SKM-1 (cell line): ENCODE data around the gene KRTAP10-9.
"Not testable (repeated sequence)": the region's sequence is repeated elsewhere in the genome, so short reads cannot be mapped to it uniquely, and the experiment has no call there.

Experiments
- DNase-seq: peaks from one replicate; lab custom pipeline; 2025; ENCODE audit not compliant: unreplicated experiment; lab: John Stamatoyannopoulos, UW

Gene KRTAP10-9

GRCh38 chr21:44638506-44639330 lies 11.8 kb downstream of the KRTAP10-9 start:
- not testable (repeated sequence) for DNase-seq

- DNase-seq, result no peak
These were observed 12.4 kb downstream of the KRTAP10-9 start for GRCh38 chr21:44639331-44639655.

DNA sequence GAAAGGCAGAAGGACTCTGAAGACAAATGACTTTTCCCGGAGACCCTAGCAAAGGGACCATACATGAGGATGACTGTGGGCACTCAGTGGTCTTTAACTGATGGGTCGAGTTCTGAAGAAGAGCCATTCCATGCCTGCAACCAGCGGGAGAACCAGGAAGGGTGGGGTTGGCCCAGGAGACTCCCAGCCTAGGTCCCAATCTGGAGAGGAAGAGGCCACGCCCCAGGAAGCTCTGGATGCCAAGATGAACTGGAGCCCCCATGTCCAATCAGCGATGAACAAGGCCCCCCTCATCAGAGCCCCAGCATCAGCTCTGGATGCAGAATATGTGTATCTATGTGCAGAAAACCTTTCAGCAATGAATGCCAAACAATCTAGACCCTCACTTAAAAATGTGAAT lies 13.9 kb downstream of the KRTAP10-9 start:
- DNase-seq, result no peak

- no peak for DNase-seq
These were observed 16.9 kb downstream of the KRTAP10-9 start for GRCh38 chr21:44643741-44644310.

DNA sequence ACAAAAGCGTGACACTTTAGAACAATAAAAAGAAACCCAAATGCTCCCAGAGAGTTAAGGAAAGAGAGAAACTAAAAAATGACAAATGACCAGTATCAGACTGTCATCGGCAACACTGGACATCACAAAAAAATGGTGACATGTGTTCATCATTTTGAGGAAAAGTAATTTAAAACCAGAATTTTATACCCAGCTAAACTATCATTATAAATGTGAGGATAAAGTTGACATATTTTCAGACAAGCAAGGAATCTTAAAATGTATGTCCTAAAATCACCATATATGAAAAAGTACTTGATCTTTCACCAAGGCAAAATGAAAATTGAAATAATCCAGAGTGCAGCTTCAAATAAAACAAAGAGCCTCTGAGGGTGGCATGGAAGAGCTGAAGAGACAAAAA lies 18.0 kb downstream of the KRTAP10-9 start:
- no peak for DNase-seq

DNA sequence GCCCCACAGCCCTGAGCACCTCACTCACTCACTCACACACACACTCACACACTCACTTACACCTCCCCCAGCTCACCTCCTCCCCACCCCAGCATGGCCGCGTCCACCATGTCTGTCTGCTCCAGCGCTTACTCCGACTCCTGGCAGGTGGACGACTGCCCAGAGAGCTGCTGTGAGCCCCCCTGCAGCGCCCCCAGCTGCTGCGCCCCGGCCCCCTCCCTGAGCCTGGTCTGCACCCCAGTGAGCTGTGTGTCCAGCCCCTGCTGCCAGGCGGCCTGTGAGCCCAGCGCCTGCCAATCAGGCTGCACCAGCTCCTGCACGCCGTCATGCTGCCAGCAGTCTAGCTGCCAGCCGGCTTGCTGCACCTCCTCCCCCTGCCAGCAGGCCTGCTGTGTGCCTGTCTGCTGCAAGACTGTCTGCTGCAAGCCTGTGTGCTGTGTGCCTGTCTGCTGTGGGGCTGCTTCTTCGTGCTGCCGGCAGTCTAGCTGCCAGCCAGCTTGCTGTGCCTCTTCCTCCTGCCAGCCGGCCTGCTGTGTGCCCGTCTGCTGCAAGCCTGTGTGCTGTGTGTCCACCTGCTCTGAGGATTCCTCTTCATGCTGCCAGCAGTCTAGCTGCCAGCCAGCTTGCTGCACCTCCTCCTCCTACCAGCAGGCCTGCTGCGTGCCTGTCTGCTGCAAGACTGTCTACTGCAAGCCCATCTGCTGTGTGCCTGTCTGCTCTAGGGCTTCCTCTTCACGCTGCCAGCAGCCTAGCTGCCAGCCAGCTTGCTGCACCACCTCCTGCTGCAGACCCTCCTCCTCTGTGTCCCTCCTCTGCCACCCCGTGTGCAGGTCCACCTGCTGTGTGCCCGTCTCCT lies 19.7 kb downstream of the KRTAP10-9 start, which contains the start of gene KRTAP10-11:
Gene KRTAP10-11, plus strand, starts transcription at position 49 of the 856 bp plus-strand sequence. Its CDS starts 45 bp downstream, at position 94.
- DNase-seq, result not testable (repeated sequence)

DNA sequence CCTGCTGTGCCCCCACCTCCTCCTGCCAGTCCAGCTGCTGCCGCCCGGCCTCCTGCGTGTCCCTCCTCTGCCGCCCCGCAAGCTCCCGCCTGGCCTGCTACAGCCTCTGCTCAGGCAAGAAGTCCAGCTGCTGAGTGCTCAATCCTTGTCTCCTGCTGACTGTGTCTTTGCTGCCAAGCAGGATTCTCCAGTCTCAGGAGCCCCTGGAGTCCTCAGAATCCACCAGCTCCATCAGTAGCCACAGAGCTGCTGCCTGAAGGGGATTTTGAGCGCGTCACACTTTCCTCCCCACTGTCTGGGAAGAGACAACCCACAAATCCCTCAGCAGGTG lies 20.3 kb downstream of the KRTAP10-9 start:
- no peak for DNase-seq

DNA sequence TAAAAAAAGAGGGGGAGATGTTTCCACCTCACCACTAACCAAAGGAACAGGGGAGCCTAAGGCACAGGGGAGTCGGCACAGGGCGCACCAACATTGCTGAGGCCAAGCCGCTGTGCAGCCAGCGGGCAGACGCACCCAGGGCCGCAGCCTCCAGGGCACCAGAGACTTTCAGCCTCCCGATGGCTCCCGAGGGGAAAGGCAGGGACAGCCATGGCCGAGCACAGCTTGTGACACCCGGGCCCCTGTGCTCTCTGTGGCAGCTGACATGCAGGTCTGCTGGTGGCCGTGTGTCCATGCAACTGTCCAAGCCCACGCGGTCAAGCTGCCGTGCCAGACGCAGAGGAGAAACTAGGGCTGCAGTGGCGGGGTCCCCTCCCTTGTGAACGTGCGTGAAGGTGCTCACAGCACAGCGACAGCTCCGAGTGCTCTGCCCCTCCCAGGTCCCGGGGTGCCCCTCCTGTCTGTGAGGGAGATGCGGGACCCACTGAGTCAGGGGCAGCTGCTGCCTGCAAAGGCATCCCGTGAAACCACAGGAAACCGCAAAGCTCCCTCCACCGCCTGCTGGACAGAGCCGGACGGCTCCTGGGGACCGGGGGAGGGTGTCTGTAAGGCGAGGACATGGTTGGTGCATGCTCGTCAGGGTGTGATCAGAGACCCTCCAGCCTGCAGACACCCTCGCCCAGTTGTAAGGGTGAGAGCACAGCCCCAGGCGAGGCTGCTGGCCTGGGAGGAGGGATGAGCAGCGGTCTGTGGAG lies 21.8 kb downstream of the KRTAP10-9 start:
- no peak for DNase-seq

DNA sequence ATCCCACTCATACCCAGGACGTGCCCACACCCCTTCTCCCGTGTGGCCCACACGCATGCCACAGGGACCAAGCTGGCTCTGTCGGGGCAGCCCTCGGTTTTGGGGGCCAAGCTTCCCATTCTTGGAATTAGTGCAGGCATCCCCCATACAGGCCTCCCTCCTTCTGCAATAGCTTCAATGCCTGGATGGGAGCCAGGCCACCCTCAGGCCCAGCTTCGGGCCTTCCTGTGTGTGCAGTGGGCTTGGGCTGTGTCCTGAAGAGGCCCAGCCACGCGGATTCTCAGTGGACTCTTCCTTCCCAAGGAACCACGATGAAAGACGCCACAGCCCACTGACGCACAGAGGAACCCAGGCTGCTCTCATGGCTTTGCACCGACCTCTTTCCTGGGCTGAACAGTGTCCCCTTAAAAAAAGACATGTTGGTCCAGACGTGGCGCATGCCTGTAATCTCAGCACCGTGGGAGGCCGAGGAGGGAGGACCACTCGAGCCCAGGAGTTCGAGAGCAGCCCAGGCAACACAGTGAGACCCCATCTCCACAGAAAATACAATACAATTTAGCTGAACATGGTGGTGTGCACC lies 22.7 kb downstream of the KRTAP10-9 start:
- DNase-seq, result no peak

DNA sequence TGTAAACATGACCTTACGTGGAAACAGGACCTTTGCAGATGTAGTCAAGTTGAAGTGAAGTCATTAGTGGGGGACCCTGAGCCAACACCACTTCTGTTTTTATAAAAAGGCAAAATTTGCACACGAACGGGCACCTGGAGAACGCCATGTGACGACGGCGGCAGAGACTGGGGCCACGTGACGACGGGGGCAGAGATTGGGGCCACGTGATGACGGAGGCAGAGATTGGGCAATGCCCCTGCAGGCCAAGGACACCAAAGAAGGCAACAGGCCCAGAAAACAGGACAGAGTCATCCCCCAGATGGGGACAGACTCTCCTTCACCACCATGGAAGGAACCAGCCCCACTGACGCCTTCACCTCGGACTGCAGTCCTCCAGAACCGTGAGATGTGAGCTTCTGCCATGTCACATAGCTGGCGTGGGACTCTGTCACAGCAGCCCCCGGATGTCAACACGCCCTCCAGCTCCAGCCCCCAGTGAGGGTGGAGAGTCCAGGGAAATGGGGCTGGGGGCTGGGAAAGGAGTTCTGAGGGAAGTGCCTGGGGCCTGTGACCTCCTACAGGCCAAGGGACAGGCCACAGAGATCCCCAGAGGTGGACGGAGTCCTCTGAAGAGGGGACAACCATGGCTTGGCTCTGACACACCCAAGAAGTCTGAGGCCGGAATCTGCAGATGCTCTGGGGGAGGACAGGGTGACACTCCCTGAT lies 23.5 kb downstream of the KRTAP10-9 start:
- DNase-seq, result no peak

DNA sequence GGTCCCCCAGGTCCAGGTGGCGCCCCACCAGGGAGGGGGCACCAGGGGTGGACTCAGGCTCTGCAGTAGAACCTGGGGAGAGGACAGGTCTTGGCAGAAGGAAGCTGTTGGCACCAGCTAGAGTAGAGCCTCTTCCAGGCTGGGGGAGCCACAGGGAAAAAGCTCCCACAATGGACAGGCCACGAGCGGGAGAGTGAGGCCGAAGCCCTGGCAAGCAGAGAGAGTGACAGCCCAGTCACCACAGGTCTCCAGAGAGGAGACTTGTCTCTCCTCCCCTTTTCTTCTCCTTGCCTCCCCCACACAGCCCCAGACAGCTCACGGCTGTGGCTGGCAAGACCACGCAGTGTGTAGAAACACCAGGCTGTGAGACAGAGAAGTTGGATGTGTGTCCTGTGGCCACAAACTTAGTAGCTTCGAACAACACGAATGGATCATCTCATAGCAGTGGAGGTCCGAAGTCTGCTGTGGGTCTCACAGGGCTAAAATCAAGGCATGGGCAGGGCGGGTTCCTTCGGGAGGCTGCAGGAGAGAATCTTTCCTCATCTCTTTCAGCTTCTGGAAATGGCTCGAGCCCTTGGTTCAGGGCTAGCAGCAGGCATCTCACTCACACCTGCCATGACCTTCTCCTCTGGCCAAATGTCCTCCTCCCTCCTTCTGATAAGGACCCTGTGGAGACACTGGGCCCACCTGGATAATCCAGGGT lies 24.2 kb downstream of the KRTAP10-9 start:
- DNase-seq, result no peak

GRCh38 chr21:44653123-44653522 lies 26.2 kb downstream of the KRTAP10-9 start:
- no peak for DNase-seq

GRCh38 chr21:44653656-44654575 lies 27.0 kb downstream of the KRTAP10-9 start:
- DNase-seq, result no peak

GRCh38 chr21:44654576-44655175 lies 27.8 kb downstream of the KRTAP10-9 start, which contains the start of gene KRTAP12-4:
KRTAP12-4 (minus strand) TSS chr21:44654659; CDS start chr21:44654614, 45 bp downstream.
- DNase-seq, result no peak

DNA sequence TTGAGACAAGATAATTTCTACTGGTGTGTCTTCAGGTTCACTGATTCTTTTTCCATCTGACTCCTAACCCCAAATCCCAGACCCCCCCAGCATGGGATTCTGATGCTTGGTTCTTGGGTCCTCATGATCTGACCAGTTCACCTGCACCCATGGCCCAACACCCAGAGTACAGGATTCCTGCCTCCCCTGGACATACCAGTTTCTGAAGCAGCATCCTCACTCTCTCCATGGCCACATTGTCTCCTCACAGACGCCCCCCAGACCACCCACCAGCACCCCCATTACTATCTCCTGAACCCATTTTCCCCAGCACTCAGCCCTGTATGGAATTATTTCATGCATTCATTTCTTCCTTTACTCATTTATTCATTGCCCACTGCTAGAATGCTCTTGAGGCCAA lies 30.0 kb downstream of the KRTAP10-9 start:
- DNase-seq, result no peak

DNA sequence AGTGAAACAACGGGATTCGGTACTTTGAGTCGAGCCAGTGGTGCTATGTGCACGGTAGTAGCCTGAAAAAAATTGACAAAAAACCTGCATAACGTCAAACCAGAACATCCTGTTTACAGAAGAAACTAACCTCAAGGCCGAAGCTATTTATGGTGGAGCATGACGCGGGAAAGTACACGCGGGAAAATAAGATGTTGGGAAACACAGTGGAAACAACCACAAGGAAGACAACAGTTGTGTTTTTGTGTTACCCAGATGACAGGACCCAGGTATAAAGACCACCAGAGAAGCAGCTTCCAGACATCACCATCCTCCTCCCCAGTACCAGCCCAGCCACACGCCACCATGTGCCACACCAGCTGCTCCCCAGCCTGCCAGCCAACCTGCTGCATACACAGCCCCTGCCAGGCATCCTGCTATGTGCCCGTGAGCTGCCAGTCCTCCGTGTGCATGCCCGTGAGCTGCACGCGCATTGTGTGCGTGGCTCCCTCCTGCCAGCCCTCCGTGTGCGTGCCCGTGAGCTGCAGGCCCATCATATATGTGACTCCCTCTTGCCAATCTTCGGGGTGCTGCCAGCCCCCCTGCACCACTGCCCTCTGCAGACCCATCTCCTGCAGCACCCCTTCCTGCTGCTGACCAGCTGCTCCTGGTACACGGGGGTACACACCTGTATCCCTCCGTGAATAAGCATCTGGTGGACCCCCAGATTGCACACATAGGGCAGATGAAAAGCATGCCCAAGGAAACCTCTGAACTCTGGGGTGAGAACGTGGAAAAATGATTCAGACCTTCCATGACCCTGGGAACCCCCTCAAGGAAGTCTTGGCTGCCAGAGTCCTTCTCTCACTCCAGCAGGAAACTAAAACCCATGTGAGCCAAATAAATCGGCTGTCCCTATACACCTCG lies 31.0 kb downstream of the KRTAP10-9 start, which contains the start of gene KRTAP12-3:
Gene KRTAP12-3, plus strand, starts transcription at position 298 of the 906 bp plus-strand sequence. Its CDS starts 48 bp downstream, at position 346.
- DNase-seq, result no peak

- no peak for DNase-seq
These were observed 31.6 kb downstream of the KRTAP10-9 start for GRCh38 chr21:44658541-44658910.
